Ishikawa (cell line): ENCODE measurements around the gene C16orf89.
A peak's percentile ranks its signal among the peaks of the same experiment; 100 is the strongest.

ENCODE experiments used
- CEBPB ChIP-seq: IDR thresholded peaks from 2 replicates; pipeline ENCODE4 v1.6.1; 2012
- CREB1 ChIP-seq: IDR thresholded peaks from 2 replicates; pipeline ENCODE4 v1.6.1; 2012; ENCODE audit warnings: low read depth
- EGR1 ChIP-seq: IDR thresholded peaks from 2 replicates; pipeline ENCODE4 v1.6.1; 2012
- EP300 ChIP-seq: IDR thresholded peaks from 2 replicates; pipeline ENCODE4 v1.6.1; 2012; ENCODE audit warnings: borderline replicate concordance
- FOXM1 ChIP-seq: IDR thresholded peaks from 2 replicates; pipeline ENCODE4 v1.6.1; 2012; ENCODE audit warnings: low read depth, borderline replicate concordance
- MAX ChIP-seq: IDR thresholded peaks from 2 replicates; pipeline ENCODE4 v1.6.1; 2012
- REST ChIP-seq: IDR thresholded peaks from 2 replicates; pipeline ENCODE4 v1.6.1; 2012; ENCODE audit warnings: low read depth, mild to moderate bottlenecking
- TCF12 ChIP-seq: IDR thresholded peaks from 2 replicates; pipeline ENCODE4 v1.6.1; 2012; ENCODE audit warnings: low read depth
- TEAD4 ChIP-seq: IDR thresholded peaks from 2 replicates; pipeline ENCODE4 v1.6.1; 2012
- USF1 ChIP-seq: IDR thresholded peaks from 2 replicates; pipeline ENCODE4 v1.6.1; 2012
- YY1 ChIP-seq: IDR thresholded peaks from 2 replicates; pipeline ENCODE4 v1.6.1; 2012; ENCODE audit warnings: low read depth
- ZBTB7A ChIP-seq: IDR thresholded peaks from 2 replicates; pipeline ENCODE4 v1.6.1; 2012; ENCODE audit warnings: low read depth

GRCh38 chr16:5071681-5072333 lies 6.1 kb upstream of the C16orf89 start, which contains the start of gene ALG1:
- TF ChIP-seq USF1 = peak; percentile 98
- TF ChIP-seq EP300 = no peak
- no peak for TF ChIP-seq CEBPB
- TF ChIP-seq EGR1 = peak; percentile 49; the same call in 1 of the 2 replicates
- TF ChIP-seq CREB1 = no peak
- TF ChIP-seq FOXM1 = no peak
- no peak for TF ChIP-seq TEAD4
- TF ChIP-seq ZBTB7A = 0 out of 2 replicates have a peak, but pooled peaks have one; percentile 21
- TF ChIP-seq MAX = peak; percentile 84
- no peak for TF ChIP-seq REST
- peak; percentile 99 for TF ChIP-seq YY1
- peak; percentile 26; the same call in 1 of the 2 replicates for TF ChIP-seq TCF12
